Measurements from ENCODE around the gene DVL3. TPM values are rescaled to one million over a fixed set of nuclear protein-coding genes. Genes with fewer than 3 reads are reported as not detected.

Gene DVL3
- total RNA-seq, 1 experiment from 2014 or later, result 60.7 TPM

DNA sequence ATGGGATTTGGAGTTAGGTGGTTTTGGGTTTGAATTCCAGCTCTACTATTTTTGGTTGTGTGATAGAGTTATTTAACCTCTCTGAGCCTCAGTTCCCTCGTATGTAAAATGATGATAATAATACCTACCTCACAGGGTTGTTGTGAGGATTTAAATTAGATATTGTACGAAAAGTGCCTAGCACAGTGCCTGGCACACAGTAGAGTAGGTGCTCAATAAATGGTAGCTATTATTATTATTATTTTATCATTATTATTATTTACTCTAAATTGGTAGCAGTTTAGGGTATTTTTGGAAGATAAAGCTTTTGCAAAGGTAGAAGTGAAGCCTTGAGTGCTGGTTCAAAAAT is 18.2 kb downstream of the DVL3 start:
- no peak for ATAC-seq
- H3K36me3 ChIP-seq (ENCODE audit: control insufficient read depth in 1 of 2, insufficient read depth in 2 of 2, low read length in 2 of 2), result peaks cover 5 to 16% of the 10 kb centered on the region in 2 experiments
- H3K9ac ChIP-seq (ENCODE audit: low read length), result no peak overlapping the region
- no TSS peak for BruUV-seq (replicated peaks)
- RAD21 ChIA-PET (ENCODE audit: low non-redundant PET in 1 of 2, low total read pairs in 2 of 2, uncharacterized antibody in 2 of 2, unreplicated experiment in 2 of 2), result no interaction called here
- no peaks in the 10 kb centered on the region for H3K27me3 ChIP-seq (ENCODE audit: insufficient read depth, low read length)
- H3K79me2 ChIP-seq (ENCODE audit: insufficient read depth, low read length), result peaks cover 37% of the 10 kb centered on the region
- no peak overlapping the region for H2AFZ ChIP-seq (ENCODE audit: low read depth, low read length, poor library complexity, severe bottlenecking)
- no peaks in the 10 kb centered on the region for H3K9me2 ChIP-seq (ENCODE audit: insufficient read depth)
- no peak for DNase-seq (ENCODE audit: low read depth, low spot score)
- no peak for TF ChIP-seq POLR2AphosphoS5 (IDR thresholded peaks at IDR 0.05; ENCODE audit: low read depth, low read length)
- no peak for TF ChIP-seq FOSL1 (IDR thresholded peaks at IDR 0.05; ENCODE audit: low read depth)
- no peak for TF ChIP-seq RAD21 (IDR thresholded peaks at IDR 0.05; ENCODE audit: low read depth)
- TF ChIP-seq YY1 (IDR thresholded peaks at IDR 0.05; ENCODE audit: extremely low read depth, insufficient replicate concordance, low read depth, low read length), result no peak
- no peak for TF ChIP-seq SIN3A (IDR thresholded peaks at IDR 0.05; ENCODE audit: low read depth)
- no peak for TF ChIP-seq TCF7L2 (IDR thresholded peaks at IDR 0.05; ENCODE audit: borderline replicate concordance, extremely low read depth, insufficient read depth, insufficient read length)
- TF ChIP-seq POLR2A (IDR thresholded peaks at IDR 0.05; ENCODE audit: borderline replicate concordance, extremely low read depth, insufficient read depth, insufficient read length), result no peak
- TF ChIP-seq, protein P1, sequence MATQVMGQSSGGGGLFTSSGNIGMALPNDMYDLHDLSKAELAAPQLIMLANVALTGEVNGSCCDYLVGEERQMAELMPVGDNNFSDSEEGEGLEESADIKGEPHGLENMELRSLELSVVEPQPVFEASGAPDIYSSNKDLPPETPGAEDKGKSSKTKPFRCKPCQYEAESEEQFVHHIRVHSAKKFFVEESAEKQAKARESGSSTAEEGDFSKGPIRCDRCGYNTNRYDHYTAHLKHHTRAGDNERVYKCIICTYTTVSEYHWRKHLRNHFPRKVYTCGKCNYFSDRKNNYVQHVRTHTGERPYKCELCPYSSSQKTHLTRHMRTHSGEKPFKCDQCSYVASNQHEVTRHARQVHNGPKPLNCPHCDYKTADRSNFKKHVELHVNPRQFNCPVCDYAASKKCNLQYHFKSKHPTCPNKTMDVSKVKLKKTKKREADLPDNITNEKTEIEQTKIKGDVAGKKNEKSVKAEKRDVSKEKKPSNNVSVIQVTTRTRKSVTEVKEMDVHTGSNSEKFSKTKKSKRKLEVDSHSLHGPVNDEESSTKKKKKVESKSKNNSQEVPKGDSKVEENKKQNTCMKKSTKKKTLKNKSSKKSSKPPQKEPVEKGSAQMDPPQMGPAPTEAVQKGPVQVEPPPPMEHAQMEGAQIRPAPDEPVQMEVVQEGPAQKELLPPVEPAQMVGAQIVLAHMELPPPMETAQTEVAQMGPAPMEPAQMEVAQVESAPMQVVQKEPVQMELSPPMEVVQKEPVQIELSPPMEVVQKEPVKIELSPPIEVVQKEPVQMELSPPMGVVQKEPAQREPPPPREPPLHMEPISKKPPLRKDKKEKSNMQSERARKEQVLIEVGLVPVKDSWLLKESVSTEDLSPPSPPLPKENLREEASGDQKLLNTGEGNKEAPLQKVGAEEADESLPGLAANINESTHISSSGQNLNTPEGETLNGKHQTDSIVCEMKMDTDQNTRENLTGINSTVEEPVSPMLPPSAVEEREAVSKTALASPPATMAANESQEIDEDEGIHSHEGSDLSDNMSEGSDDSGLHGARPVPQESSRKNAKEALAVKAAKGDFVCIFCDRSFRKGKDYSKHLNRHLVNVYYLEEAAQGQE (IDR thresholded peaks at IDR 0.05; ENCODE audit: low read depth), result no peak
- no peak for TF ChIP-seq CBX3 (IDR thresholded peaks at IDR 0.05; ENCODE audit: low read depth)
- CTCF ChIA-PET, result no interaction called here
- no peaks in the 10 kb centered on the region for H4K20me1 ChIP-seq (ENCODE audit: insufficient read depth)
- H3K27ac ChIP-seq (ENCODE audit: low read depth, low read length), result no peak overlapping the region
- no peaks in the 10 kb centered on the region for H3K9me3 ChIP-seq (ENCODE audit: control insufficient read depth in 1 of 2, insufficient read depth in 1 of 2, low read depth in 1 of 2, low read length in 2 of 2)
- H3K4me2 ChIP-seq (ENCODE audit: low read length), result no peak overlapping the region
- POLR2A ChIA-PET, result no interaction called here
- intact Hi-C loops (cut with micrococcal nuclease), result no loop called here
- H3K4me3 ChIP-seq (replicated peaks in 1 of 2; ENCODE audit: low read depth in 1 of 2, low read length in 2 of 2), result no peak overlapping the region
- H3K4me1 ChIP-seq (ENCODE audit: control insufficient read depth in 1 of 2, insufficient read depth in 2 of 2, low read length in 2 of 2), result peaks cover 10 to 30% of the 10 kb centered on the region in 2 experiments
